ENCODE results near the gene SIN3B.

SIN3B gene

DNA sequence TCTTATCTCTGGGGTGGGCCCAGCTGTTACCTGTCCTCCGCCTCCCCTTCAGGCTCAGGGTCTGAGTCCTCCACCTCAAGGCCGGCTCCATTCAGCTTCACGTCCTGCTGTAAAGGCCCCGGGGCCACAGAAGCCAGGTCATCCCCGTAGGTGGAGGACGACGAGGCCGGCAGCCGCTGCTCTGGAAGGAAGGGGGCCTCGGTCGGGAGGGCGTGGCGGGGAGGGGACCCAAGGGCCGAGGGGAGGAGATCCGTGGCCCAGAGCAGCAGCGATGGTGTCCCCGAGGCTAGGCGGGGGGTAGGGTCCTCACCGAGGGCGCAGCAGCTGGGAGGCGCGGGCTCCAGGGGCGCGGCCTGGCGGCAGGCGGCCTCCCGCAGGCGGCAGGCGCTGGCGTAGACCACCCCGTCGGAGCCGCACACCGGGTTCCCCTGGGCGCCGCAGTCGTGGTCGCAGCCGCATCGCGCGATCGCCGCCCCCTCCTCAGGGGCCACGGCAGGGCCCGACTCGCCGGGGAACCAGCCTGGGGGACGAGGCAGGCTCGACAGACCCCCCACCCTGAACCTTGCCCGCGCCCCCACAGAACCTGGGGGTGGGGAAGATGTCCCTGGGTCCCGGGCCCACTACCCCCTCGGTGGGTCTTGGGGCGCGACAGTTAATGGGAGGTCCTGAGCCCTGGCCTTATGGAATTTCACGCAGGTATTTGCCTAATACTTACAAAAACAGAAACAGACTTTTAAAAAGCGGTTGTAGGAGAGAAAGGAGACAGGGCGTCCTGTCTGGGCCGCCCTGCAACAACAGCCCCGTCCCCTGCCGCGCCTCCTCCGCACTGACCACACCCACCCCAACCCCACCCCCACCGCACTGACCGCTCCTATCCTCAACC lies 67.2 kb downstream of the SIN3B start:
- no peak for DNase-seq (ENCODE audit: low read depth)
- no peak for TF ChIP-seq CTCF (IDR thresholded peaks at IDR 0.05; ENCODE audit: insufficient read depth, low read depth, low read length, missing control alignments)
- peak overlapping the region; percentile 61 for H3K4me3 ChIP-seq (ENCODE audit: low read depth, low read length)

DNA sequence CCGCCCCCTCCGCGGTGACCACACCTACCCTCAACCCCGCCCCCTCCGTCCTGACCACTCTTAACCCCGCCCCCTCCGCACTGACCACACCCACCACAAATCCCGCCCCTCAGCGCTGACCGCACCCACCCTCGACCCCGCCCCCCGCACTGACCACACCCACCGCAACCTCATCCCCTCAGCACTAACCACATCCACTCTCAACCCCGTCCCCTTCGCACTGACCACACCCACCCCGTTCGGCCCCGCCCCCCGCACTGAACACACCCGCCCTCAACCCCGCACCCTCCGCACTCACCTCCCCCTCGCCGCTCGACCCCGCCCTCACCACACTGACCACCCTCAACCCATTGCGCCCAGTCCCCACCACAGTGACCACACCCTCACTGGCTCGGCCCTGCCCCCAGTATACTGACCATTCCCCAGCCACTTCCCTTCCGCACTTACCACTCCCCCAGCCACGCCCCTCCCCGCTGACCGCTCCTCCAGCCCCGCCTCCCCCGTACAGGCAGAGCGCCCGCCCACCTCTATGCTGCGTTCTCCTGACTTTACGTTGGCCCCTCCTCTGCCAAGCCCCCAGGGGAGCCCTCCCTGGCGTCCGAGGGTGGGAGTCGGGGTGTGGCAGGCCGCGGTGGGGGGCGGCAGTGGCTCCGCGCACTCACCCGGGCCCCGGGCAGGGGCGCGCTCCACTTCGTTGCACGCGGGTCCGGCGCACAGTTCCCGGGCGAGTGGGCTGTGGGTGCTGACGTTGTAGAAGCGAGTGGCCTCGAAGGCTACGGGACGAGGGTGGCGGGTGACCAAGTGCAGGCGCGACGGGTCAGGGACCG lies 68.0 kb downstream of the SIN3B start:
- peak overlapping the region; percentile 71 for H3K4me3 ChIP-seq (ENCODE audit: low read depth, low read length)
- DNase-seq (ENCODE audit: low read depth), result peak; percentile 97
- TF ChIP-seq CTCF (IDR thresholded peaks at IDR 0.05; ENCODE audit: insufficient read depth, low read depth, low read length, missing control alignments), result no peak

GRCh38 chr19:16897856-16898161 lies 68.6 kb downstream of the SIN3B start:
- peak overlapping the region; percentile 71 for H3K4me3 ChIP-seq (ENCODE audit: low read depth, low read length)
- TF ChIP-seq CTCF (IDR thresholded peaks at IDR 0.05; ENCODE audit: insufficient read depth, low read depth, low read length, missing control alignments), result no peak
- no peak for DNase-seq (ENCODE audit: low read depth)

DNA sequence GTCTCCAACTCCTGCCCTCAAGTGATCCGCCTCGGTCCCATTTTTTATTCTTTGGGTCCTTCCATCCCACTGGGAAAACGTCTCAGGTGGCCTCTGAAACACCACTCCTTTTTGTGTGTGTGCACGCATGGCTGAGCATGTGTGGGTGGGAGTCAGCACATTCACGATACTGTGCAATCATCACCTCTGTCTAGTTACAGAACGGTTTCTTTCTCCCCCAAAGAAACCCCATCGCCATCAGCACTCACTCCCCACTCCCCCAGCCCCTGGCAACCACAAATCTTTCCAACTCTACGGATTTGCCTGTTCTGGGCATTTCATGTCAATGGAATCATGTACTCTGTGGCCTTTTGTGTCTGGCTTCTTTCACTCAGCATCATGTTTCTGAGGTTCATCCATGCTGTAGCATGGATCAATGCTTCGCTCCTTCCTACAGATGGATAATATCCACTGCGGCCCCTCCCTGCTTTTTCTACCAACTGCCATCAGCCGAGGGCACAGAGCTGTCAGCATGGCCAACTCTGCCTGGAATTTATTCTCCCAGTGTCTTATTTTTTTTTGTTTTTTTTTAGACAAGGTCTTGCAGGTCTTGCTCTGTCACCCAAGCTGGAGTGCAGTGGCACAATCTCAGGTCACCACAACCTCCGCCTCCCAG lies 69.3 kb downstream of the SIN3B start:
- H3K4me3 ChIP-seq (ENCODE audit: low read depth, low read length), result no peak overlapping the region
- no peak for TF ChIP-seq CTCF (IDR thresholded peaks at IDR 0.05; ENCODE audit: insufficient read depth, low read depth, low read length, missing control alignments)
- DNase-seq (ENCODE audit: low read depth), result no peak

- TF ChIP-seq CTCF (IDR thresholded peaks at IDR 0.05; ENCODE audit: insufficient read depth, low read depth, low read length, missing control alignments), result peak; percentile 81
- no peak overlapping the region for H3K4me3 ChIP-seq (ENCODE audit: low read depth, low read length)
- peak; percentile 79 for DNase-seq (ENCODE audit: low read depth)
These were observed 70.4 kb downstream of the SIN3B start for GRCh38 chr19:16899566-16900075.

GRCh38 chr19:16901491-16902175 lies 72.4 kb downstream of the SIN3B start:
- H3K4me3 ChIP-seq (ENCODE audit: low read depth, low read length), result no peak overlapping the region
- DNase-seq (ENCODE audit: low read depth), result no peak
- TF ChIP-seq CTCF (IDR thresholded peaks at IDR 0.05; ENCODE audit: insufficient read depth, low read depth, low read length, missing control alignments), result no peak
